NT2/D1 (cell line): ENCODE data around the gene TUFM.

Experiments used
- SUZ12 ChIP-seq: IDR thresholded peaks from 2 replicates; pipeline ENCODE4 v1.6.1; 2011; ENCODE audit not compliant: insufficient read length, insufficient read depth; ENCODE audit errors: extremely low read depth
- YY1 ChIP-seq: IDR thresholded peaks from 2 replicates; pipeline ENCODE4 v1.6.1; 2011; ENCODE audit not compliant: insufficient read length, insufficient read depth
- ZNF274 ChIP-seq: IDR thresholded peaks from 2 replicates; pipeline ENCODE4 v1.6.1; 2011; ENCODE audit warnings: mild to moderate bottlenecking, low read depth, low read length

GRCh38 chr16:28873543-28874201 lies 27.5 kb upstream of the TUFM start:
- TF ChIP-seq YY1 = no peak
- no peak for TF ChIP-seq ZNF274
- TF ChIP-seq SUZ12 = no peak
